H54 (cell line): ENCODE results near the gene FHAD1.
"Not testable (repeated sequence)": the region's sequence is repeated elsewhere in the genome, so short reads cannot be mapped to it uniquely, and the experiment has no call there.

Experiments
- DNase-seq: peaks from one replicate; pipeline ENCODE4 v3.0.0; 2011; ENCODE audit warnings: low spot score, mixed read lengths; ENCODE audit not compliant: insufficient read length
- FAIRE-seq: peaks from 3 replicates; lab custom pipeline; 2011; peaks lifted over from hg19 to GRCh38; lab: Jason Lieb, UNC
- POLR2A ChIP-seq: IDR thresholded peaks from 2 replicates; pipeline ENCODE4 v1.6.1; 2011; ENCODE audit warnings: low read depth, mild to moderate bottlenecking, low read length

FHAD1 gene

DNA sequence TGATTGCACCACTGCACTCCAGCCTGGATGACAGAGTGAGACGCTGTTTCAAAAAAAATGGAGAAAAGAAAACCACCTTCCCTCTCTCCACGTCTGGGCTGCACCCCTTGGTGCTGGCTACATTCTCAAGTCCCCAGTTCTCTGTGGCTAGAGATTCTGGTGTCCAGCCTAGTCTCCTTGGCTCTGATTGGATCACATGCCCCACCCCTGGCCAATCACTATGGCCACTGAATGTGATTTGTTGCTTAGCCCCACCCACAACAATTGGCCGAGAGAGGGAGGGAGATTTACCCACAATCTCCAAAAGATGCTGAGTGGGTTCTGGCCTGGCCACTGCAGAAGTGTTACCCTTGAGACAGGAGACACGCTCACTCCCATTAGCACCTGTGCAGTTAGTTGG, 39.4 kb downstream of the FHAD1 start:
- no peak for FAIRE-seq
- DNase-seq, result no peak
- TF ChIP-seq POLR2A, result no peak

- TF ChIP-seq POLR2A, result no peak
- no peak for DNase-seq
- no peak for FAIRE-seq
Observed at GRCh38 chr1:15287035-15287979, 40.3 kb downstream of the FHAD1 start.

DNA sequence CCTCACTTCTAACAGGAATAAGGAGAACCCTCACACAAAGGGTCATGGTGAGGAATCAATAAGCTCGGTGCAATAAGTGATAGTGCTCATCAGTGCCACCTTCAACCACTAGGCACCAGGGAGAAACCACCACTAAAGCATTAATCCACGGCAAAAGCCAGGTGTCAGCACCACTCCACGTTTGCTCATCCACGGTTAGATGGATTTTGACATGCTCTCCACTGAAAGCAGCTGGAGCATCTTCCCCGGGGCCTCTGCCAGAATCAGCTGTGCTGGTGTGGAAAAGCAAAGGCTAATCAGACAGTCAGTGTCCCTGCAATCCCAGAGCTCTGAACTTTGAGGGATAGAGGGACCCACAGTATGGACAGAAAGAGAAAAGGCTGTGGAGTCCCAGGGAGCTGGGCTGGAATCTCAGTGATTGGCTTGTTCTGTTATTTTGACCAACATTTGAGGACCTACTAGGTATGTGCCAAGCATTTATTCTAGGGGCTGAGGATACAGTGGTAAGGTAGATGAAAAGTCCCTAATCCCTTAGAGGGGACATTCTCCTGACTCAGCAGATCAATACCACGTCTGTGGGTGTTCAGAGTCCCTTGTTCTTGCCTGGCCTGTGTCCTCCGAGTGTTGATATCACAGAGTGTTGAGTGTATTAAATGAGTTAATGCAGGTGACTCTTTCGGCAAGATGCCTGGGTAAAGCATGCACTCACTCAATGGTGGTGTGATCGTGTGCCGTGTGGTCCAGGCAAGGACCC, 41.3 kb downstream of the FHAD1 start:
- FAIRE-seq (no peak), DNase-seq (no peak)
- no peak for TF ChIP-seq POLR2A

DNA sequence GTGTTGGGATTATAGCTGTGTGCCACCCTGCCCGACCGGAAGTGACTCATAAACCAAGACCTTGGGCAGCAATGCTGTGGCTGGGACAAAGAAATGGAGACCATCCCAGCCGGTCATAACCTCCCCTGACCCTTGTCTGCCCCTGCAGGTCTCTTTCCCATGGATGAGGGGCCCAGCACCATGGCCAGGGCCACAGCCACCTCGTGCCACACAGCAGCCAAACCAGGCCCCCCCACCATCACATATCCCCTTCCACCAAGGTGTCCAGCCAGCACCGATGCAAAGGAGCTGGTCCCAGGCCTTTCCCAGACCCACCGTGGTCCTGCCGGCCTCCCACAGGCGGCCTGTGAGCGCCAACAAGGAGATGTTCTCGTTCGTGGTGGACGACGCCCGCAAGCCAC, 42.2 kb downstream of the FHAD1 start:
- no peak for FAIRE-seq
- DNase-seq, result no peak
- no peak for TF ChIP-seq POLR2A

- no peak for TF ChIP-seq POLR2A
- DNase-seq (no peak), FAIRE-seq (no peak)
Observed at GRCh38 chr1:15290382-15290781, 43.4 kb downstream of the FHAD1 start.

- DNase-seq (no peak), FAIRE-seq (no peak)
- TF ChIP-seq POLR2A, result no peak
Observed at GRCh38 chr1:15295696-15296095, 48.7 kb downstream of the FHAD1 start.

DNA sequence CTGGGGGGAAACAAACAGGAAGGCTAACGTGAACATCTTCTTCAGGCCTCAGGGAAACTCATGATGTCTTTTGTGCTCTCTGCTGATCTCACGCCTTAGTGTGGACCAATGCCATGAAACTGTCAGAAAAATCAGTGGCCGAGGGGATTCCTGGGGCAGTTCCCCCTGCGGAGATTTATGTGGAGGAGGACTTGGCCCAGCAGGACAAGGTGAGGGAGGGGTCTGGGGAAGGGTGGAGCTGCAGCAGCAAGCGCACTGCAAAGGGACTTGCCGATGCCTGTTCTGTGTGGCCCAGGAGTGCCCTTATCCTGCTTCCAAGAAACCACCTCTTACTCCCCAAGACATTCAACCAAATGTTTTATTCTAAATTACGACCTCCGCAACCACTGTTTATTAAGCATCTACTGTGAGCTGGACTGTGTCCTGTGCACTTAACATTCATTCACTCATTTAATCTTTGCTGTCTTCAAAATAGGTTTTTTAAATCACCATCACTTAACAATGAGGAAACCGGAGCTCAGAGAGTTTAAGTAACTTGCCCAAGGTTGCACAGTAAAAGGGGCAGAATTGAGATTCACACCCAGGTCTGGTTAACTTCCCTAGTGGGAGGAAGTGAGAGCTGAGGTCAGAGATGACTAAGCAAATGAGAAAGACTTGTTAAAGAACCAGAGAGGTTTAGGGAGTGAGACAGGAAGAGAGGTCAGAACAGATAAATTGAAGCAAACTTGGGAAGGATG, 49.7 kb downstream of the FHAD1 start:
- no peak for DNase-seq
- TF ChIP-seq POLR2A, result no peak
- no peak for FAIRE-seq

- FAIRE-seq, result not testable (repeated sequence)
Observed at GRCh38 chr1:15297975-15298374, 51.0 kb downstream of the FHAD1 start.

GRCh38 chr1:15299179-15299578, 52.2 kb downstream of the FHAD1 start:
- DNase-seq (no peak), FAIRE-seq (no peak)
- no peak for TF ChIP-seq POLR2A

More at GRCh38 chr1:15297975-15298374, 51.0 kb downstream of the FHAD1 start:
- not testable (repeated sequence) for DNase-seq

DNA sequence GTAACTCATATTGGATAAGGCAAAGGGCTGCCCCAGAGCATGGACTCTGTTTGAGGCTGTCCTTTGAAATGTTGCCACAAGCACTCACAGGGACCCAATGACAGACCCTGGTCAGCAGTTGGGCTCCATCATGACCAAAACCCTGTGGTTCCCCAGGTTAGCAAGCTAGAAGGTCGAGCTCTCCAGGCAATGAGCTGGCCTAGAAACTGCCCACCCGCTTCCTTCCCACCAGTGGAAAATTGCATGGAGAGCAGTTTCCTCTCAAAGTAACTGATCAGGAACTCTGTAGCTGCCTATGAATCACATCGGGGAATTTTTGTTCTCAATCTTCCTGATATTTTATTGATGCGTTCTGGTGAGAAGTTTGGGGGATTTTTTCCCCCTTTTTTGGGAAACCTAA, 52.8 kb downstream of the FHAD1 start:
- DNase-seq (no peak), FAIRE-seq (no peak)
- no peak for TF ChIP-seq POLR2A

- DNase-seq (no peak), FAIRE-seq (no peak)
- no peak for TF ChIP-seq POLR2A
Observed at GRCh38 chr1:15303935-15304334, 56.9 kb downstream of the FHAD1 start.

GRCh38 chr1:15304708-15305467, 57.9 kb downstream of the FHAD1 start:
- no peak for TF ChIP-seq POLR2A

GRCh38 chr1:15305468-15305770, 58.4 kb downstream of the FHAD1 start:
- DNase-seq, result no peak
- no peak for FAIRE-seq
- TF ChIP-seq POLR2A, result no peak

More at GRCh38 chr1:15304708-15305467, 57.9 kb downstream of the FHAD1 start:
- FAIRE-seq (peak; percentile 48), DNase-seq (no peak)

- not testable (repeated sequence) for FAIRE-seq, DNase-seq
Observed at GRCh38 chr1:15306352-15306751, 59.3 kb downstream of the FHAD1 start.
